Stimulated activated CD8-positive, alpha-beta memory T cell treated with anti-CD3 and anti-CD28 coated beads, Interleukin-7, amount 100 ng/mL, for 1 hour (primary cell): Measurements from ENCODE around the gene FRMD8.

Experiments
- DNase-seq, 2 donors: peaks; one replicate each; pipeline ENCODE4 v3.0.0-alpha.2; 2020; ENCODE audit warnings: low read depth in 2 of 2

FRMD8 gene

DNA sequence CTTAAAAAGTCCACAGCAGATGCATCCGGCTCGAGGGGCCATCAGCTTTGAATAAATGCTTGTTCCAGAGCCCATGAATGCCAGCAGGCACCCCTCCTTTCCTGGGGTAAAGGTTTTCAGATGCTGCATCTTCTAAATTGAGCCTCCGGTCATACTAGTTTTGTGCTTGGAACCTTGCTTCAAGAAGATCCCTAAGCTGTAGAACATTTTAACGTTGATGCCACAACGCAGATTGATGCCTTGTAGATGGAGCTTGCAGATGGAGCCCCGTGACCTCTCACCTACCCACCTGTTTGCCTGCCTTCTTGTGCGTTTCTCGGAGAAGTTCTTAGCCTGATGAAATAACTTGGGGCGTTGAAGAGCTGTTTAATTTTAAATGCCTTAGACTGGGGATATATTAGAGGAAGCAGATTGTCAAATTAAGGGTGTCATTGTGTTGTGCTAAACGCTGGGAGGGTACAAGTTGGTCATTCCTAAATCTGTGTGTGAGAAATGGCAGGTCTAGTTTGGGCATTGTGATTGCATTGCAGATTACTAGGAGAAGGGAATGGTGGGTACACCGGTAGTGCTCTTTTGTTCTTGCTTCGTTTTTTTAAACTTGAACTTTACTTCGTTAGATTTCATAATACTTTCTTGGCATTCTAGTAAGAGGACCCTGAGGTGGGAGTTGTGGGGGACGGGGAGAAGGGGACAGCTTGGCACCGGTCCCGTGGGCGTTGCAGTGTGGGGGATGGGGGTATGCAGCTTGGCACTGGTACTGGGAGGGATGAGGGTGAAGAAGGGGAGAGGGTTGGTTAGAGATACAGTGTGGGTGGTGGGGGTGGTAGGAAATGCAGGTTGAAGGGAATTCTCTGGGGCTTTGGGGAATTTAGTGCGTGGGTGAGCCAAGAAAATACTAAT lies 38.0 kb downstream of the FRMD8 start:
- DNase-seq = no peak

DNA sequence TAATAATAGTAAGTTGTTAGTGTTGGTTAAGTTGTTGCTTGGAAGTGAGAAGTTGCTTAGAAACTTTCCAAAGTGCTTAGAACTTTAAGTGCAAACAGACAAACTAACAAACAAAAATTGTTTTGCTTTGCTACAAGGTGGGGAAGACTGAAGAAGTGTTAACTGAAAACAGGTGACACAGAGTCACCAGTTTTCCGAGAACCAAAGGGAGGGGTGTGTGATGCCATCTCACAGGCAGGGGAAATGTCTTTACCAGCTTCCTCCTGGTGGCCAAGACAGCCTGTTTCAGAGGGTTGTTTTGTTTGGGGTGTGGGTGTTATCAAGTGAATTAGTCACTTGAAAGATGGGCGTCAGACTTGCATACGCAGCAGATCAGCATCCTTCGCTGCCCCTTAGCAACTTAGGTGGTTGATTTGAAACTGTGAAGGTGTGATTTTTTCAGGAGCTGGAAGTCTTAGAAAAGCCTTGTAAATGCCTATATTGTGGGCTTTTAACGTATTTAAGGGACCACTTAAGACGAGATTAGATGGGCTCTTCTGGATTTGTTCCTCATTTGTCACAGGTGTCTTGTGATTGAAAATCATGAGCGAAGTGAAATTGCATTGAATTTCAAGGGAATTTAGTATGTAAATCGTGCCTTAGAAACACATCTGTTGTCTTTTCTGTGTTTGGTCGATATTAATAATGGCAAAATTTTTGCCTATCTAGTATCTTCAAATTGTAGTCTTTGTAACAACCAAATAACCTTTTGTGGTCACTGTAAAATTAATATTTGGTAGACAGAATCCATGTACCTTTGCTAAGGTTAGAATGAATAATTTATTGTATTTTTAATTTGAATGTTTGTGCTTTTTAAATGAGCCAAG lies 38.9 kb downstream of the FRMD8 start:
- DNase-seq = peak; percentile 65 to 69

DNA sequence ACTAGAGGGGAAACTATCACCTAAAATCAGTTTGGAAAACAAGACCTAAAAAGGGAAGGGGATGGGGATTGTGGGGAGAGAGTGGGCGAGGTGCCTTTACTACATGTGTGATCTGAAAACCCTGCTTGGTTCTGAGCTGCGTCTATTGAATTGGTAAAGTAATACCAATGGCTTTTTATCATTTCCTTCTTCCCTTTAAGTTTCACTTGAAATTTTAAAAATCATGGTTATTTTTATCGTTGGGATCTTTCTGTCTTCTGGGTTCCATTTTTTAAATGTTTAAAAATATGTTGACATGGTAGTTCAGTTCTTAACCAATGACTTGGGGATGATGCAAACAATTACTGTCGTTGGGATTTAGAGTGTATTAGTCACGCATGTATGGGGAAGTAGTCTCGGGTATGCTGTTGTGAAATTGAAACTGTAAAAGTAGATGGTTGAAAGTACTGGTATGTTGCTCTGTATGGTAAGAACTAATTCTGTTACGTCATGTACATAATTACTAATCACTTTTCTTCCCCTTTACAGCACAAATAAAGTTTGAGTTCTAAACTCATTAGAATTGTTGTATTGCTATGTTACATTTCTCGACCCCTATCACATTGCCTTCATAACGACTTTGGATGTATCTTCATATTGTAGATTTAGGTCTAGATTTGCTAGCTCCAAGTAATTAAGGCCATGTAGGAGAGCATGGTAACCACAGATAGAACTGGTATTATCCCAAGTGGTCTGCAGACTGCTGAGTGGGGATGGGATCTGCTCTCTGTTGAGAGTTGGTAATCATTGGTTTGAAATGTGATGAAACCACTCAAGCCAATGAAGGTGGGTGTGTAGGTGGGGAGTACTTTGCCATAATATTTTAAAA lies 39.8 kb downstream of the FRMD8 start:
- DNase-seq = no peak

DNA sequence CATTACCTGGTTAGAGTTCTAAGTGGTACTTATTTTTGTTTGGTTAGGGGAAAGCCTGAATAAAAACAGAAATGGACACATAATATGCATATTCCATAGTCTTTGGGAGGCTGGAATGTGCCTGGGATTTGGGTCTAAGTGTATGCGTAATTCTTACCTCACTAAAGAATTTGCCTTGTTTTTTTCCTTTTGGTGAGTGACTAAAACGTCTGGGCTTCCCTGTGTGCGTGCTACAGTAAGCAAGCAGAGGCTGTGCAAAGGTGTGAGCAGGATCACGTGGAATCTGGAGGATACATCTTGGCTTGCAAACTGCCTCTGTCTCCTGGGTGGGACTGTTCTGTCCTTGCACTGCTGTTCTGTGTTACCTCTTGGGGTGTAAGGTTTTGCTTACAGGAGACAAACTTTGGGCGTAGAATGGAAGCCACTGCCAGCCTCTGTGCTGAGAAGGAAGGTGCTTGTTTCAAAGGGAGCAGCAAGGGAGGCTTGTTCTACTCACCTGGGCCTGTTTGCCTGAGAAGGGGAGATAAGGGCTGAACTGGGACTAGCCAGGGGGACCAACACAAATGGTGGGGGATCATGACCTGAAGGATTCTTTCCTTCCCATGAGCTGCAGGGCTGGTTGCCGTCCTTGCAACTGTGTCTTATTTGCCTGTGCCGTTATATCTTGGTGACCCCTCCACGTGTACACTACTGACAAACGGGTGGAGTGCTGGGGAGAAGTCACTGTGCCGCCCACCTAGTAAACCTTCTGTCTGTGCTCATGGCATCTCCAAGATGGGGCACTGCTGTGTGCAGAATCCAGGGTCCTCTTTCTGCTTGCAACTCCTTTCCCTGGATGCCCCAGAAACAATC lies 40.6 kb downstream of the FRMD8 start:
- DNase-seq = no peak

DNA sequence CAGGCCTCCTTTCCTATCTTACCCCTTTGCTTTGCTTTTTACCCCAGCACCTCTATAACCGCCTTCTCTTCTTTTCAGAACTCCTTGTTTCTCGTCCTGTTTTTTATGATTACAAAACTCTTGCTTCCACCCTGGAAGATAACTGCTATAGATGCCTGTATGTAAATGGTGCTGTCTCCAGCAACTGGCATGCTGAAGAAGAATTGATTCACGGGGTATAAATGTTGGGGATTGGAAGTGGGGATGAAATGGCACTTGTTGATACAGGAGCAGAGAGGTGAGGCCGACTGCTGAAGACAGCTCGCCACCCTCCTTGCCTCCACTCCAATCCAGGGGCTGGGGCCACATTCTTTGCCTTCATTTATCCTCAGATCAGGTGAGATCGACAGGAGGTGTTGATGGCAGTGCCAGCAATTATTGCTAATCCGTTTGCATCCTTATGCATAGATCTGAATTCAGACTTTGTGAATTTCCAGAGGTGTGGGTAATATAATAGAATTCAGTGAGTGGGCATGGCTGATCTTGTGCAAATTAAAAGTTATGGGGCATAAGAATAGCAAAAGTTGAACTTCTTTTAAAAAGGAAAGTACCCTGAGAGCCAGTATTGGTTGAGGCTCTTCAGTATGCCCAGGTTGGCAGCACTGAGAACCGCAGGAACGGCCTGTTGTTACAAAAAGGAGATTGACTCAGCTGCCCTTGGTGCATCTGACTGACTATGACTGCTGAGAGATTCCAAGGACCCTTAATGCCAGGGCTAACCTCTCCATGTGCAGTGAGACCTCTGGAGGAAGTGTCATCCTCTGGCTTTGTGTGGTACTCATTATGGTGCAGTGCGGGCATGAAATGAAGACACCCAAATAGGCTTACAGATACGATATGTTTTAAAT lies 41.5 kb downstream of the FRMD8 start:
- DNase-seq = no peak

DNA sequence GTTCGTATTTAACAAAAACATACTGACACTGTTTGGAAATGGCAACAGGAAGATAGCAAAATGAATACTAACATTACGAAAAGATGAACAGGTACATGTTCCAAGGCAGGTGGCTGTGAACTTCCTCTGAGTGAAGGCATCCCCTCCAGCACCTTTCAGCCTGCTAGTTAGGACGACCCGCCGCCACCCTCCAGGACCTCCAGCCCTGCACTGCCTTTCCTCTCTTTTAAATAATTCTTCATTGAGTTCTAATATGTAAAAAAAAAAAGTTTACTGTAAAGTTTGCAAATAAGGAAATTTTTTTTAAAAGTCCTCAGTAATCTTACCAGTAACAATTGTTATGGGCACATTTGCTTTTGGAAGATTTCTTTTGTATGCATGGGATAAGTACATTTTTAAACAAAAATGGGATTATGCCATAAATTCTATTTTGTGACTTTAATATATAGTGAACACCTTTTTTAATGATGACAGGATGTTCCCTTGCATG lies 42.2 kb downstream of the FRMD8 start:
- no peak for DNase-seq

DNA sequence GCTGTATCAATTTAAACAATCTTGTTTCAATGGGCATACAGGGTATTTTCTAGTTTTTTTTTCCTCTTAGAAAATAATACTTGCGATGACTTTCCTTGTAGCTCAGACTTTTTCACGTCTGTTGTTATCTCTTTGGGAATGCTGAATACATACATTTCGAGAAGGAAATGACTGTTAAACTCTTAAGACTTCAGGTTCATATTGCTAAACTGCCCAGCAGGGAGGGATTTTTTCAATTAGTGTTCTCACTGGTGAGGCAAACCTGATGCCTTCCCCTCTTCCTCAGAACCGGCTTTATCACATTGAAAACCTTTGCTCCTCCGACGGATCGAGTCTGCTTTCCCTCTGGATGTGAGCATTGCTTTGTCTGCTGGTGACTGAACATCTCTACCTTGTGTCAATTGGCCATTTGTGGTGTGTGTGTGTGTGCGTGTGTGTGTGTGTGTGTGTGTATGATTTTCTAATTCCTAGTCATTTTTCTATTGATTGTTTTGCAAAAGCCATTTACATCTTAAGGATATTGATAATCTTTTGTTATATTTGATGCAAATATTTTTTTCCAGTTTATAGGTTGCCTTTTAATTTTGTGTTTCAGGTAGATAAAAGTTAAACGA lies 42.7 kb downstream of the FRMD8 start:
- DNase-seq = no peak

DNA sequence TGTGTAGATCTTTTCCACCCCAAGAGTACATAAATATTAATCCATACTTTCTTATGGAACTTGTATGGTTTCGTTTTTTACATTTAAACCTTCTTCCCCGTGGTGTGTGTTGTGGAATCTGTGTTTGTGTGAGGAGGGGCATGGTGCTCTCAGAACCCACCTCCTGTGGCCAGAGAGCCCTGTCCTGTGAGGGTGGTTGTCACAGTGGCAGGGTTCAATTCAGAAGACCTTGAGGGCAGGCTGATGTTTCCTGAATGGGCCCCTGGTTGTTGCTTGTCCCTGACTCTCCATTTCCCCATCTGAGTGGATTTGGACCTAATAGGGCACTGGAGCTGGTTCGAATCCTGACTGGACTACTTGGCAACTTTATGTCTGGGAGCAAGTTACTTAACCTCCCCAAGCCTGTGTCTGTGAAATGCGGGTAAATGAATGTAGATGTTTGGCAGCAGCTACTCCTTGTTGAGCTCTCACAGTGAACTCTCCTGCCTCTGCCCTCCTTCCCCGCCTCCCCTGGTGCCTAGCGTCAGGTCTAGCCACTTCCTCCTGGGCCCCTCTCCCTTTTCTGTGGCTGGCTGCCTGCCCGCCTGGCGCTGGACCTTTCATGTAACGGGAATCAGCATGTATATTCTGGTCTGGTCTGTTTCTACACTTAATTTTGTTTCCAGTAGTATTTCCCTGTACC lies 43.4 kb downstream of the FRMD8 start:
- no peak for DNase-seq

DNA sequence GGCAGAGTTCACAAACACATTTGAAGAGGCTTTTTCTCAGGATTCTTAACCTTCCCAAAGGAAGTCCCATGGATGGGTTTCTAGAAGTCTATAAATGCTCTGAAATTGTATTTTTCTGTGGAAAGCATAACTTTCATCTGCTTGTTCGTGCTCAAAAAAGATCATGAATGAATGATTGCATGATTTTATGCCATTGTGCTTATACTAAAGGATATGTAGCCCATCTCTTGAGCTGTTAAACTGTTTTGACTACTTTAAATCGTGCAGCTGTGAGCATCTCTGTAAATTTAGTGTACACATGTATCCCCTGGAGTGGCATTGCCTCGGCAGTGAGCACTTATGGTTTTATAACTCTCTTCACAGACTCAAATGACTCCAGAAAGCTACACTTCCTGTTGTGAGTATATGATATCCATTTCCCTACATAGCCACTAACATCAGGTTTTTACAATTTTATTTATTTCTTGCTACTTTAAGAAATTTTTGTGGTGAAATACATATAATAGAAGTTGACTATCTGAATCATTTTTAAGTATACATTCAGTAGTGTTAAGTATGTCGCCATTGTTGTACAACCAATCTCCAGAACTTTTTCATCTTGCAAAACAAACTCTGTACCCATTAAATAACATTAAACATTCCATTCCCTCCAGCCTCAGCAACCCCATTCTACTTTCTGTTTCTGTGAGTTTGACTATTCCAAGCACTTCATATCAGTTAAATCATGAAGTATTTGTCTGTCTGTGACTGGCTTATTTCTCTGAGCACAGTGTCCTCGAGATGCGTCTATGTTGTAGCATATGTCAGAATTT lies 44.2 kb downstream of the FRMD8 start:
- no peak for DNase-seq

DNA sequence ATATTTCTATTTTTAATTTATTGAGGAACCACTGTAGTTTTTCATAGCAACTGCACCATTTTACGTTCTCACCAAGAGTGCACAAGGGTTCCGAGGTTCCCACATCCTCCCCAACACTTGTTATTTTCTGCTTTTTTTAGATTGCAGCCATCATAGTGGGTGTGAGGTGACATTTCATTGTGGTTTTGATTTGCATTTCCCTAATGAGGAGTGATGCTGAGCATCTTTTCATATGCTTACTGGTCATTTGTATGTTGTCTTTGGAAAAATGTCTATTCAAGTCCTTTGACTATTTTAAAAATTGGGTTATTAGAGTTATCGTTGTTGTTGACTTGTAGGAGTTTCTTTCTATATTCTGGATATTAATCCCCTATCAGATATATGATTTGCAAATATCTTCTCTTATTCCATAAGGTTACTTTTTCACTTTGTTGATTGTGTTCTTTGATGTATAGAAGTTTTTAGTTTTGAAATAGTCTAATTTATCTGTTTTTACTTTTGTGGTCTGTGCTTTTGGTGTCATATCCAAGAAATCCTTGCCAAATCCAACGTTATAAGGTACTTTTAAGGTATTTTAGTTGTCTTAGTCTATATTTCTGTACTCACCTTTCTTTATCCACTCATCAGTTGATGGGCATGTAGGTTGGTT lies 45.1 kb downstream of the FRMD8 start:
- DNase-seq = no peak

DNA sequence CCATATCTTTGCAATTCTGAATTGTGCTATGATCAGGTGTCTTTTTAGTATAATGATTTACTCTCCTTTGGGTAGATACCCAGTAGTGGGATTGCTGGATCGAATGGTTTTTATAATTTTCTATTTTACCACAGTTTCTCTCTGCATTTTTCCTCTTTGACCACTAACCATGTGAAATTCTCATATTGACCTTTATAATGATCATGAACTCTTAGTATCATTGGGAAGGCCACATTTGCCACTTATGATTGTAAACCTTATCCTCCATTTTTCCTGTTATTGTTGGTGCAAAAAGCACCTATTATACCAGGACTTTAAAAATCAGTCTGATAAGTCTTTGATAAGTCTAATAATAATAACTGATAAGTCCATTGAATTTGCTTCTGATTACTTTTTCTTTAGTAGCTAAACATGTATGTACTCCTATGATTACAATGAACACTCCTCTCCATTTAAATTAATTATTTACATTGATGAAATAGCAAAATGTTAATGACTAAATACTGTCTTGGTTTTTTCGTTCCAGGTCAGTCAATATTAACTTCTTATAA lies 45.7 kb downstream of the FRMD8 start:
- no peak for DNase-seq

DNA sequence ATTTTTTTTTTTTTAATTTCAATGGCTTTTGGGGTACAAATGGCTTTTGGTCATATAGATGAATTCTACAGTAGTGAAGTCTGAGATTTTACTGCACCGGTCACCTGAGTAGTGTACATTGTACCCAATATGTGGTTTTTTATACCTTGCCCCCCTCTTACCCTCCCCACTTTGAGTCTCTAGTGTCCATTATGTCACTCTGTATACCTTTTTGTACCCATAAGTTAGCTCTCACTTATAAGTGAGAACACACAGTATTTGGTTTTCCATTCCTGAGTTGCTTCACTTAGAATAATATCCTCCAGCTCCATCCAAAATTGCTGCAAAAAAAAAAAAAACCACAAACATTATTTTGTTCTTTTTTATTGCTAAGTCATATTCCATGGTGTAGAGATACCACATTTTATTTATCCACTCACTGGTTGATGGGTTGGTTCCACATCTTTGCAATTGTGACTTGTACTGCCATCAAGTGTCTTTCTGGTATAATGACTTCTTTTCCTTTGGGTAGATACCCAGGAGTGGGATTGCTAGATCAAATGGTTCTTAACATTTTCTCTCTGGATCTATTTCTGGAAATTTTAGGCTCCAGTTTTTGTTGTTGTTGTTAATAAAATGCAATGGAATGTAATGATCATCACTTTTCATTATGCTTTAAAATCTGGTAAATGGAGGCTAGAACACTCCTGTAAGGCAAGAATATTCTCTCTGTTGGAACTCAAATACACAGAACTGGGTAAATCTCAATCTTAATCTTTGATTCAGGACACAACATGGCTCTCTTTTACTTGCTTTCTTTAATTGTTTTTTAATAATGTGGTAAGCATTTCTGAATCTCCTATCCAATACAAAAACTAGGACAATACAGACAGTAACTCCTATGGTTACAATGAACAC lies 46.5 kb downstream of the FRMD8 start:
- no peak for DNase-seq

DNA sequence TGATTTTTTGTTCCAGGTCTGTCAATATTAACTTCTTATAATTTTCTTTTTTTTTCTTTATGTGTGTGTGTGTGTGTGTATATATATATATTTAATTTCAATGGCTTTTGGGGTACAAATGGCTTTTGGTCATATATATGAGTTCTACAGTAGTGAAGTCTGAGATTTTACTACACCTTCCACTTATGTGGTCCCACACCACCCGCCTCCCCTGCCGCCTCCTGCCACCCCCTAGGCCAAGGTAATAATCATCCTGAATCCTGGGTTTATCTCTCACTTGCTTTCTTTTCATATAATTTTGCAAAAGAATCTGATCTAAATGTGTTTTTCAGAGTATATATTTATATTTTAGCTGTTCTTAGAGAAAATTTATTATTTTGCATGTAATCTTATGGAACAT lies 47.2 kb downstream of the FRMD8 start:
- no peak for DNase-seq

DNA sequence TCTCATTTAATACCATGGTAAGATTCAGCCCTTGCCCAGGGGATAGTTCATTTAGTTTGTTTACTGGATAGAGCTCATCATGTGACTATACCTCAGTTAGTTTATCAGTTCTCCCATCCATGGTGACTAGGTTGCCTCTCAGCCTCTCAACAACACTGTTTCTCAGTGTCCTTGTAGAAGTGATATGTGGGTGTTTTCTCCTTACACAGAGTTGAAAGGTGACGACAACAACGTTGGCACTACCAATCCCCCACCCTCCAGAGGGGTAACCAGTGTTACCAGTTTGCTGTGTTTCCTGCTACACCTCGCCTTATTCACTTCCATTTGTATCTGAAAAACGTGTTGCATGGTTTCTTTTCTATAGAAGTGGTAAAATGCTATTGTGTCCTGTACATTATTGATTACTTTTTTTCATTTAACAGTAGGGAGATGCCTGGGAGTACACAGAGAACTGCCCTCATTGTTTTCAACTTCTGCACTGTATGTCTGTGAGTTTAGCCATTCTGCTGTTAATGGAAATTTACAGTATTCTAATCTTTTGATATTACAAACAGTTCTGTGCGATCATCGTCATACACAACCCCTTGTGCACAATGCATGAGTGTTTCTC lies 47.7 kb downstream of the FRMD8 start:
- DNase-seq = no peak

DNA sequence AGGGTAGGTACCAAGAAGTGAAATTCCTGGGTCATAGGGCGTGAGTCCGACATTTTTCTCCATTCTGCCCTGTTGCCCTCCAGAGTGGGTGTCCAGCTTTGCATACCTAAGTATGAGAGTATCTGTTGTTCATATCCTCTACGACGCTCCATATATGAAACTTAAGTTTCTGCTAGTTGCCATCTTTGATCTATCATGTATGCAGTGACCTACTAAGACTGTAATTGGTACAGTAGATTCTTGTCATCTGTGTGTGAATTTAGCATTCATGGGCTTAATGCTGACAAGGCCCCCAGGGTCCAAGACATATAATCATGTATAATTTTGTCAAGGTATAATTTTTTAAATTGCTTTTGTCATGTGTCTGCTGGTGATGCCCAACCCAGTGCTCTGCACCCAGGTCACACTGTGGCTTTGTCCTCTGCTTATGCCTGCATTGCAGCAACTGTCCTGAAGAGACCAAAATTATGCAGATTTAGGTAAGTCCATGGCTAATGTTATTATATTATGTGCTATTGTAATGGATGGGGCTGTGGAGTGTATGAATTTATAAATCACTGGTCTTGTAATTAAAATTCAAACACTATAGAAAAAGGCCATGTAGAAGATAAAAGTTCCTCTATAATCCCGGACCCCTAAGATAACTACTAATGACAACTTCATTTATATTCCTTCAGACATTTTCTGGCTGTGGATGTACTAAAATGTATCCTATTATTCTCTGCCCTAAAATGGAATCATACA lies 48.4 kb downstream of the FRMD8 start:
- DNase-seq = no peak
